ENCODE data around the gene C1QL1. TPM values are rescaled to one million over a fixed set of nuclear protein-coding genes. Genes with fewer than 3 reads are reported as not detected.
"Not testable (repeated sequence)": the region's sequence is repeated elsewhere in the genome, so short reads cannot be mapped to it uniquely, and the experiment has no call there.

C1QL1 gene
- total and polyA plus RNA-seq, 9 of the 15 experiments (the other 6 are each of a cell fraction or from before 2014, with no cell fraction given): 0.07 to 0.12 (median 0.09) TPM; not detected in 6

DNA sequence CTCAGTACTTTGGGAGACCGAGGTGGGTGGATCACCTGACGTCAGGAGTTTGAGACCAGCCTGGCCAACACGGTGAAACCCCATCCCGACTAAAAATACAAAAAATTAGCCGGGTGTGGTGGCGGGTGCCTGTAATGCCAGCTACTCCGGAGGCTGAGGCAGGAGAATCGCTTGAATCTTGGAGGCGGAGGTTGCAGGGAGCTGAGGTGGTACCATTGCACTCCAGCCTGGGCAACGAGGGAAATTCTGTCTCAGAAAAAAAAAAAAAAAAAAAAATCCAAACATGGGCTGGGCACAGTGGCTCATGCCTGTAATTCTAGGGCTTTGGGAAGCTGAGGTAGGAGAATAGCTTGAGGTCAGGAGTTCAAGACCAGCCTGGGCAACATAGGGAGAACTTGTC is 22.5 kb downstream of the C1QL1 start:
- H4K20me1 ChIP-seq (replicated peaks; ENCODE audit: control insufficient read depth, insufficient read depth, low read length); H3K27me3 ChIP-seq (ENCODE audit: control insufficient read depth in 2 of 2, insufficient read depth in 2 of 2, low read length in 2 of 2); FAIRE-seq; intact Hi-C loops (cut with micrococcal nuclease); H3K9me1 ChIP-seq (ENCODE audit: control insufficient read depth, insufficient read depth, low read length); H3K9me3 ChIP-seq (replicated peaks; ENCODE audit: control insufficient read depth, insufficient read depth, low read depth, low read length); DNase-seq (ENCODE audit: extremely low read depth in 1 of 4, low spot score in 3 of 4); BruUV-seq (replicated peaks); CTCF ChIA-PET (ENCODE audit: low intra/inter-chr PET ratio); ATAC-seq; in situ Hi-C loops (cut with MboI); H3K27ac ChIP-seq (ENCODE audit: extremely low read depth, low read depth, low read length); H2AFZ ChIP-seq (ENCODE audit: low read depth, low read length): not testable (repeated sequence)
- Histone ChIP-seq H3K4me1 (replicated peaks in 1 of 2; ENCODE audit: control insufficient read depth in 2 of 2, insufficient read depth in 2 of 2, low read length in 2 of 2) (peaks cover 5 to 22% of the 10 kb centered on the region in 2 experiments; a peak in 3 of 5 replicates), H3K4me2 (ENCODE audit: insufficient read depth, low read length) (peak overlapping the region; percentile 35; the same call in 1 of the 2 replicates), H3K9ac (ENCODE audit: insufficient read depth in 1 of 2, low read depth in 2 of 2, low read length in 2 of 2) (peak overlapping the region; percentile 61 to 93; a peak in 2 of 4 replicates), H3K4me3 (peak overlapping the region; percentile 81; the same call in 1 of the 2 replicates), H3K79me2 (ENCODE audit: control insufficient read depth, insufficient read depth, low read length) (peaks cover 71% of the 10 kb centered on the region), H3K36me3 (ENCODE audit: control insufficient read depth, insufficient read depth, low read length) (peaks cover 46% of the 10 kb centered on the region)
- 59% methylated on average over 7 of the region's 10 CpGs for WGBS (ENCODE audit: insufficient coverage, low coverage, missing lambda C conversion rate)
- POLR2A ChIA-PET: interaction anchor here (1.3 kb wide), 1 partner anchor 31 kb away, joined by 4 read pairs; the partner anchor contains the start of gene GFAP

DNA sequence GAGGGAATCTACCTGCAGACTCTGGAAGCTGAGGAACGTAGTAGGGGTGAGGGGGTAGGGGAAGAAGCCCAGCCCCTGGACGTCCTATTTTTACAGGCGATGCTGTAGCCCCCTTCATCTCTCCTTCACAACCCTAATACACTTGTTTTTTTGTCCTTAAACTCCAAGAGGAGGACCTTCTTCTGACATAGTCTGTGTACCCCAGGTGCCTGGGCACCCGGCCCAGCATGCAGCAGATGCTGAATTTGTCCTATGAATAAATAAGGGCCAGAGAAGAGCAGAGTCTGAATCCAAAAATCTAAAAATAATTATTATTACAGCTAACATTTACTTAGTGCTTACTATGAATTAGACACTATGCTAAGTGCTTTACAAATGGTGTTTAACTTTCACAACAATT is 25.6 kb downstream of the C1QL1 start:
- no peak for ATAC-seq
- DNase-seq (ENCODE audit: extremely low read depth in 1 of 4, low spot score in 3 of 4): no peak
- Histone ChIP-seq H3K27ac (ENCODE audit: extremely low read depth, low read depth, low read length) (no peak overlapping the region), H3K36me3 (ENCODE audit: control insufficient read depth, insufficient read depth, low read length) (peaks cover 67% of the 10 kb centered on the region), H3K4me1 (replicated peaks in 1 of 2; ENCODE audit: control insufficient read depth in 2 of 2, insufficient read depth in 2 of 2, low read length in 2 of 2) (peaks cover 0 to 16% of the 10 kb centered on the region in 2 experiments; a peak in 2 of 5 replicates), H3K9me1 (ENCODE audit: control insufficient read depth, insufficient read depth, low read length) (no peaks in the 10 kb centered on the region), H3K79me2 (ENCODE audit: control insufficient read depth, insufficient read depth, low read length) (peaks cover 86% of the 10 kb centered on the region), H3K9me3 (replicated peaks; ENCODE audit: control insufficient read depth, insufficient read depth, low read depth, low read length) (no peaks in the 10 kb centered on the region), H3K27me3 (ENCODE audit: control insufficient read depth in 2 of 2, insufficient read depth in 2 of 2, low read length in 2 of 2) (no peaks in the 10 kb centered on the region), H3K4me3 (no peak overlapping the region), H3K9ac (ENCODE audit: insufficient read depth in 1 of 2, low read depth in 2 of 2, low read length in 2 of 2) (no peak overlapping the region), H3K4me2 (ENCODE audit: insufficient read depth, low read length) (no peak overlapping the region), H2AFZ (ENCODE audit: low read depth, low read length) (no peak overlapping the region), H4K20me1 (replicated peaks; ENCODE audit: control insufficient read depth, insufficient read depth, low read length) (no peaks in the 10 kb centered on the region)
- WGBS (ENCODE audit: insufficient coverage, low coverage, missing lambda C conversion rate): 89% methylated on average over 4 of the region's 4 CpGs
- POLR2A ChIA-PET: interaction anchor here (0.8 to 2.0 kb wide), 7 partner anchors 8 to 206 kb away, joined by 3 to 9 read pairs (median 3); no protein-coding TSS in a partner anchor
- no TSS peak for BruUV-seq (replicated peaks)
- CTCF ChIA-PET (ENCODE audit: low intra/inter-chr PET ratio): no interaction called here
- in situ Hi-C loops (cut with MboI): no loop called here
- no peak for FAIRE-seq
- intact Hi-C loops (cut with micrococcal nuclease): no loop called here
- TF ChIP-seq PHB2 (IDR thresholded peaks at IDR 0.05; ENCODE audit: low read depth): no peak
- no peak for TF ChIP-seq PRMT5 (CRISPR knock-in tag; IDR thresholded peaks at IDR 0.05)
- TF ChIP-seq ZNF324 (CRISPR knock-in tag; IDR thresholded peaks at IDR 0.05): no peak
- TF ChIP-seq, protein P1, sequence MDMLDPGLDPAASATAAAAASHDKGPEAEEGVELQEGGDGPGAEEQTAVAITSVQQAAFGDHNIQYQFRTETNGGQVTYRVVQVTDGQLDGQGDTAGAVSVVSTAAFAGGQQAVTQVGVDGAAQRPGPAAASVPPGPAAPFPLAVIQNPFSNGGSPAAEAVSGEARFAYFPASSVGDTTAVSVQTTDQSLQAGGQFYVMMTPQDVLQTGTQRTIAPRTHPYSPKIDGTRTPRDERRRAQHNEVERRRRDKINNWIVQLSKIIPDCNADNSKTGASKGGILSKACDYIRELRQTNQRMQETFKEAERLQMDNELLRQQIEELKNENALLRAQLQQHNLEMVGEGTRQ (CRISPR knock-in tag; IDR thresholded peaks at IDR 0.05): no peak
- no peak for TF ChIP-seq HDAC8 (tag; IDR thresholded peaks at IDR 0.05)
- TF ChIP-seq, protein P2, sequence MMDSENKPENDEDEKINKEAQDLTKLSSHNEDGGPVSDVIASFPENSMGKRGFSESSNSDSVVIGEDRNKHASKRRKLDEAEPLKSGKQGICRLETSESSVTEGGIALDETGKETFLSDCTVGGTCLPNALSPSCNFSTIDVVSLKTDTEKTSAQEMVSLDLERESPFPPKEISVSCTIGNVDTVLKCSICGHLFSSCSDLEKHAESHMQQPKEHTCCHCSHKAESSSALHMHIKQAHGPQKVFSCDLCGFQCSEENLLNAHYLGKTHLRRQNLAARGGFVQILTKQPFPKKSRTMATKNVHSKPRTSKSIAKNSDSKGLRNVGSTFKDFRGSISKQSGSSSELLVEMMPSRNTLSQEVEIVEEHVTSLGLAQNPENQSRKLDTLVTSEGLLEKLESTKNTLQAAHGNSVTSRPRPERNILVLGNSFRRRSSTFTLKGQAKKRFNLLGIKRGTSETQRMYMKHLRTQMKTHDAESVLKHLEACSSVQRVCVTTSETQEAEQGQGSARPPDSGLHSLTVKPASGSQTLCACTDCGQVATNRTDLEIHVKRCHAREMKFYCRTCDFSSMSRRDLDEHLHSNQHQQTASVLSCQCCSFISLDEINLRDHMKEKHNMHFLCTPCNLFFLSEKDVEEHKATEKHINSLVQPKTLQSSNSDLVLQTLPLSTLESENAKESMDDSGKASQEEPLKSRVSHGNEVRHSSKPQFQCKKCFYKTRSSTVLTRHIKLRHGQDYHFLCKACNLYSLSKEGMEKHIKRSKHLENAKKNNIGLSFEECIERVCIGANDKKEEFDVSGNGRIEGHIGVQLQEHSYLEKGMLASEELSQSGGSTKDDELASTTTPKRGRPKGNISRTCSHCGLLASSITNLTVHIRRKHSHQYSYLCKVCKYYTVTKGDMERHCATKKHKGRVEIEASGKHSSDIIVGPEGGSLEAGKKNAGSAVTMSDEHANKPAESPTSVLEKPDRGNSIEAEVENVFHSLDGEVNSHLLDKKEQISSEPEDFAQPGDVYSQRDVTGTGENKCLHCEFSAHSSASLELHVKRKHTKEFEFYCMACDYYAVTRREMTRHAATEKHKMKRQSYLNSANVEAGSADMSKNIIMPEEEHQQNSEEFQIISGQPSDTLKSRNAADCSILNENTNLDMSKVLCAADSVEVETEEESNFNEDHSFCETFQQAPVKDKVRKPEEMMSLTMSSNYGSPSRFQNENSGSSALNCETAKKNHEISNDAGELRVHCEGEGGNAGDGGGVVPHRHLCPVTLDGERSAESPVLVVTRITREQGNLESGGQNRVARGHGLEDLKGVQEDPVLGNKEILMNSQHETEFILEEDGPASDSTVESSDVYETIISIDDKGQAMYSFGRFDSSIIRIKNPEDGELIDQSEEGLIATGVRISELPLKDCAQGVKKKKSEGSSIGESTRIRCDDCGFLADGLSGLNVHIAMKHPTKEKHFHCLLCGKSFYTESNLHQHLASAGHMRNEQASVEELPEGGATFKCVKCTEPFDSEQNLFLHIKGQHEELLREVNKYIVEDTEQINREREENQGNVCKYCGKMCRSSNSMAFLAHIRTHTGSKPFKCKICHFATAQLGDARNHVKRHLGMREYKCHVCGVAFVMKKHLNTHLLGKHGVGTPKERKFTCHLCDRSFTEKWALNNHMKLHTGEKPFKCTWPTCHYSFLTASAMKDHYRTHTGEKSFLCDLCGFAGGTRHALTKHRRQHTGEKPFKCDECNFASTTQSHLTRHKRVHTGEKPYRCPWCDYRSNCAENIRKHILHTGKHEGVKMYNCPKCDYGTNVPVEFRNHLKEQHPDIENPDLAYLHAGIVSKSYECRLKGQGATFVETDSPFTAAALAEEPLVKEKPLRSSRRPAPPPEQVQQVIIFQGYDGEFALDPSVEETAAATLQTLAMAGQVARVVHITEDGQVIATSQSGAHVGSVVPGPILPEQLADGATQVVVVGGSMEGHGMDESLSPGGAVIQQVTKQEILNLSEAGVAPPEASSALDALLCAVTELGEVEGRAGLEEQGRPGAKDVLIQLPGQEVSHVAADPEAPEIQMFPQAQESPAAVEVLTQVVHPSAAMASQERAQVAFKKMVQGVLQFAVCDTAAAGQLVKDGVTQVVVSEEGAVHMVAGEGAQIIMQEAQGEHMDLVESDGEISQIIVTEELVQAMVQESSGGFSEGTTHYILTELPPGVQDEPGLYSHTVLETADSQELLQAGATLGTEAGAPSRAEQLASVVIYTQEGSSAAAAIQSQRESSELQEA (IDR thresholded peaks at IDR 0.05; ENCODE audit: low read depth): no peak

All from K562 (cell line).